ENCODE measurements around the gene TGFB1I1.
"Not testable (repeated sequence)": the region's sequence is repeated elsewhere in the genome, so short reads cannot be mapped to it uniquely, and the experiment has no call there.

TGFB1I1 gene

DNA sequence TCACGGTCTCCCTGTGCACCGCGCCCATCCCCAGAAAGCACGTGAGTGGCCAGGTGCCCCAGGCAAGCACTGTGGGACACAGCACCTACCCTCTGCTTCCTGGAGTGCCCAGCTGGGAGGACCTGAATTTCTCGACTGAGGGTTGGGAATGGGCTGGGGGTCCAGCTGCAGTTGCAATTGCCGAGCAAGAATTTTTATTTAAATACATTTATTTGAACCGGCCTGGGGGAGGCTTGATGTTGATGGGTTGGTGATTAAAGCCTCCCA is 17.3 kb downstream of the TGFB1I1 start:
- DNase-seq = no peak

DNA sequence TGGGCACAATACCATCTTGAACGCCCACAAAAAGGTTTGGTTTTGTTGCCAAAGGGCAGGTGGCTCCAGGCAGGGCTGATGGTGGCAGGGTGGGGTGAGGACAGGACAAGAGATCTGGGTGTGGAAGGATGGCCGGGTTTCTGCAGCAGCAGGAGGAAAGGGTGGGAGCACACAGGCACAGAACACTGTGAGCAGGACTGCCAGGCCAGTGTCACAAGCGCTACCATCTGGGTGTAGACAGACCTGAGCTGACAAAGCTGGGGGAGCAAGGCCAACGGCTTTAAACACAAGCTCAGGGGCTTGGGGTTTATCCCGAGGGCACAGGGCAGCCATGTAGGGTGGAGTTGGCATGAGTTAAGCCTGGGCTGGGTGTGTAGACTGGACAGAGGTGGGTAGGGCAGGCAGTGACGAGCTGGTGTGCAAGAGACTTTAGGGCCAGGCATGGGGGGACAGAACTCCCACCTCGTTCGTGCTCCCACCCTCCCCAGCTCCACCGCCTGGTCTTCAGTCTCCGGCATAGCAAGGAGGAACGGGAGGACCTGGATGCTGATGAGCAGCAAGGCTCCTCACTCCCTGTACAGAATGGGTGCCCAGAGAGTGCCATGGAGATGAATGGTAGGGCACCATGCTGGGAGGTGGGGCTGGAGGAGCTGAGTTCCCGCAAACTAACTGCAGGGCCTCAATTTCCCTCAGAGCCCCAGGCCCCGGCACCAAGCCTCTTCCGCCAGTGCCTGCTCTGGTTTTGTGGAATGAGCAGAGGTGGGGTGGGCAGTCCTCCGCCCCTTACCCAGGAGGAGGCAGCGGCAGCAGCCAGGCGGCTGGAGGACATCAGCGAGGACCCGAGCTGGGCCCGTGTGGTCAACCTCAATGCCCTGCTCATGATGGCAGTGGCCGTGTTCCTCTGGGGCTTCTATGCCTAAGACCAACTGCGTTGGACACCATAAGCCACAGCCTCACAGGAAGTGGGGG is 17.9 kb downstream of the TGFB1I1 start:
- DNase-seq = no peak

DNA sequence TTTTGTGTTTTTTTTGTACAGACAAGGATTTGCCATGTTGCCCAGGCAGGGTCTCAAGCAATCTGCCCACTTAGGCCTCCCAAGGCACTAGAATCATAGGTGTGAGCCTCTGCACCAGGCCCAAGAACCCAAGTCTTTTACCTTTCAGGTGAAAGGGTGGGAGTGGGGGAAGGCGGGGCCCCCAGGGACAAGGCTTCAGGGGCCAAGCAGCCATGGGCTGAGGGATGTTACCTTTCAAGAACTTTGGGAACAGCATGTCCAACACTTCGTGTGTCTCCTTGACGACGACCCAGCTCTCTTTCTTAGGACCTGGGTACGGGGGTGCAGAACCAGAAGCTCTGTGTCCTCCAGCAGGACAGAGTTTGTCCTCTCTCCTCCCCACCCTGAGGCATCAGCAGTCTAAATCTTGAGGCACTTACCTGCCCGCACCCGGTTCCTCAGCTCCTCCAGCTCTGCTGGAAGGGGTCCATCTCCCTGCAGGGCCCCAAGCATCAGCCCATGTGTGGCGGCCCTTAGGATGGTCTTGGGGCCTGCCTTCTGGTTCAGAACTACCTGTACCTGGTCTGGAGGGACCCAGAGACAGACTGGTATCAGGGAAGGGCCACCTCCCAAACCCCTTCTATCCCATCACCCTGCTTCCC is 19.9 kb downstream of the TGFB1I1 start:
- no peak for DNase-seq

DNA sequence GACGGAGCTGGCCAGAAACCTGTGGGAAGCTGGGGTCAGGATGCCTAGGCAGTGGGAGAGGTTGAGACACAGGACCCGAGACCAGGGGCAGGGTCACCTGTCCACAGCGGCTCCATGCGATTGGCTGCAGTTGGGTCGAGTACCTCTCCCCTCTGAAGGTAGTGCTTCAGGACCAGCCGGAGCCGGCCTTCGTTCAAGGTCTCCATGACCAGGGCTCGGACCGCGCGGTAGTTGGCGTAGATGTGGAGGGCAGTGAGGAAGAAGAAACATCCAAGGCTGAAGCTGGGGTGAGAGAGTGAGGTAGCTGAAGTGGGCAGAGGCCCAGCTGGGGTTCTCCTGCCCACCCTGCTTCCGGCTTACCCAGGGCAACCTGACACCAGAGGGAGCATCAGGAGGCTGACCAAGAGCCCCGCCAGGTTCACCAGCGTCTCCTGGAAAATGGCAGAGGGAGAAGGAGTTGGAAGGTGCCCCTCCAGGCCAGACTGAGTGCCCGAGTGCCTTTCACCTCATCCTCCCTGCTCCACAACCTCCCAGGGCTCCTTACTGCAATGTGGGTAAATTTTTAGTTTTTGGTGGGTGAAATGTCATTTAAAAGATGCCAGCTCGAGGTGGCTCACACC is 21.7 kb downstream of the TGFB1I1 start:
- no peak for DNase-seq

DNA sequence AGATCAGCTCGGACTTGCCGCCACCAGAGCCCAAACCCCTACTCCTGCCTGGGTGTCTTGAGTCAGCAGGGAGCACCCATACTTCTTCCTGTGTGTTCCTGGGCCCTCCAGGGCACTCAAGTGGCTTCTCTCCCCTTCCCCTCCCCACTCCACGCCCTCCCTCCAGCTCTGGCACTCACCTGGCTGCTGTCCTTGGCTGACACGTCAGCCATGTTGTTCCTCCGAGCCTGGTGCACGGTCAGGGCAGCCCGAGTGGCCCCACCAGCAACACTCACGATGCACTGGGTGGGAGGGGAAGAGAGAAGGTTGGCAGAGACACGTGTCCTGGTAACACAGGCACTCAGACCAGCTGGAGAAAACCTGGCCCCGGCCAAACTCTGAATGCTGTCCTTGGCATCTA is 24.7 kb downstream of the TGFB1I1 start:
- no peak for DNase-seq

DNA sequence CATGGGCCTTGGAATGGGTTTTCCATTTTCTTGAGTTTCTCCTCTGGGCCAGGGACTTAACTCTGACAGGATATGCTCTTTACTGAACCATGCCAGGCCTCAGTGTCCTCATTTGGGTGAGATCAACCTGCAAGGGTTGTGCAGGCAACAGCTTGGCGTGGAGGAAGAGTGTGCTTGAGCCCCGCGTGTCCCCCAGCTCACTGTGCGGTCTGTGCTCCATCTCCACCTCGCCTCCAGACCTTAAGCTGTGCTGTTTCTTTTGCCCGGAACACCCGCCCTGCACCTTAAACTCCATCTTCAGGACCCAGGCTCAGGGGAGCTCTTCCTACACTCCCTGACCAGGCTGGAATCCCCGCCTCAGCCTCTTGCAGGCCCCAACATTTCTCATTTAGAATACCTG is 26.5 kb downstream of the TGFB1I1 start:
- DNase-seq = no peak

DNA sequence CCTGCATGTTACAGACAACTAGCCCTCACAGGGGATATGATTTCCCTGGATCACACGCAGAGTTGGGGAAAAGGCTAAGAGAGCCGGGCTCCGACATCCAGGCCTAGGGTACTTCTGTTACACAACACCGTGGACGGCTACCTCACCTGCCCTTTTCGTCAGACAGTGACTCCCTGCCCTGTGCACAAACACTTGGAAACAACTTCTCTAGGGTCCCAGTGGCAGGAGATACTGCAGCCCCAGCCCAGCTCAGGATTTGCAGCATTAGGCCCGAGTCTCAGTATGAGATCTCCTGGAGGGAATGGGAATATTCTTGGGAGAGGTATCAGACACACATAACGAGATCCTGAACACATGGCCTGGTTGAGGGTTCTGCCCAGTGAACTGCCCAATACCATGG is 28.0 kb downstream of the TGFB1I1 start:
- no peak for DNase-seq

DNA sequence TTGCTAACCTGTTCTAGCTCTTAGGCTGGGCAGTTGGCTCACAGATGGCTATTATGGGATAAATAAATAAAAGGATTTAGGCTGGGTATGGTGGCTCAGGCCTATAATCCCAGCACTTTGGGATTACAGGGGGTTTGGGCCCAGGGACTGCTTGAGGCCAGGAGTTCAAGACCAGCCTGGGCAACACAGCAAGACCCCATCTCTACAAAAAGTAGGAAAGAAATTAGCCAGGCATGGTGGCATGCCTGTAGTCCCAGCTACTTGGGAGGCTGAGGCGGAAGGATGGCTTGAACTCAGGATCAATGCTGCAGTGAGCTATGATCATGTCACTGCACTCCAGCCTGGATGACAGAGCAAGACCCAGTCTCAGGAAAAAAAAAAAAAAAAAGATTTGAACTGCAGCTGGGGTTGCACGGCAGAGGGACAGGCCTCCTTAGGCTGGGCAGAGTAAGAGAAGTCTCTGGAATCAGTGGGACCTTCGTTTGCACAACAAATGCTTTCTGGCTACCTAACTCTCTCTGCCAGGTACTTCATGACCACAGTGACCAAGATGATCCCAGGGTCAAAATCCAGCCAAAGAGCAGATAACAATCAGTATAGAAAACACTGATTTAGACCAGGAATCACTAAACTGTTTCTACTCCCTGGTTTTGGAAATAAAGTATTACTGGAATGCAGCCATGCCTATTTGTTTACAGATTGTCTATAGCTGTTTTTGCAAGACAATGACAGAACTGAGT is 29.4 kb downstream of the TGFB1I1 start:
- DNase-seq = no peak

DNA sequence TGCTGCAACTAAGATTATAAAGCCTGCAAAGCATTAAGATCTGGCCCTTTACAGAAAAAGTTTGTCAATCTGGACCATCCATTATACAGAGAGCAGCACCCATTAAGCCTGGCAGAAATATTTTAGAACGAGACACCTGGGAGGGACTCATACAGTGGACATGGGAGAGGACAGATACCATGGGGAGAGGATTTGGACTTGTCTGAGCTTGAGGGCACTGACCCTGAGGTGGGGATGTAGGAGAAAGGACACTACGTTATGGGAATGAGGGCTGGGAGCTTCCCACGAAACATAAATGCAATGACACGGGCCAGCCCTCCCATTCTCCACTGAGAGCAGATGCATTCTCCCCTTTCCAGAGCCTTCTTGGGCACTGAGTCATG is 30.0 kb downstream of the TGFB1I1 start:
- no peak for DNase-seq

DNA sequence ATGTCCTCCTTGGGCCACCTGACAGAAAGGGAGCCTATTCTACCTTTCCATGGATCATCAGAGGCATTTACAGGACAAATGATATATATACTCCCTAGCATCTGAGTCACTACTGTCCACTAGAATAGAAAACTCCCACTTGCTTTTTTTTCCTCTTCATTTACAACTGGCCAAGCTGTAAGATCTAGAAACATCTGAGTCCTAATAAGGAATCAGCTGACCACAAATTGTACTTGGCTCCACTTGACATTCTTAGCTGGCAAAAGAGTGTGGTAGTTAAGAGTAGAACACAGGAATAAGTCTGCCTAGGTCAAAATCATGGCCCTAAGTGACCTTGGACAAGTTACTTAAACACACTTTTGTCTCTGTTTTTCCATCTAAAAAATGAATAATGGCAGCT is 31.0 kb downstream of the TGFB1I1 start:
- DNase-seq = peak; percentile 3

DNA sequence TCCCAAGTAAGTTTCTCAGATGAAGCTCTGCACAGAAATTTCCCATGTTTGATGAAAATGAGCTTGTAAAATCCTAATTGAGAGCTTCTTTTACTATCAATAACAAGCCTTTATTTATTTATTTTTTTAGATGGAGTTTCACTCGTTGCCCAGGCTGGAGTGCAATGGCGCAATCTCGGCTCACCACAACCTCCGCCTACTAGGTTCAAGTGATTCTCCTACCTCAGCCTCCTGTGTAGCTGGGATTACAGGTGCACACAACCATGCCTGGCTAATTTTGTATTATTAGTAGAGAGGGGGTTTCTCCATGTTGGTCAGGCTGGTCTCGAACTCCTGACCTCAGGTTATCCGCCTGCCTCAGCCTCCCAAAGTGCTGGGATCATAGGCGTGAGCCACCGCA is 31.6 kb downstream of the TGFB1I1 start:
- DNase-seq = not testable (repeated sequence)

DNA sequence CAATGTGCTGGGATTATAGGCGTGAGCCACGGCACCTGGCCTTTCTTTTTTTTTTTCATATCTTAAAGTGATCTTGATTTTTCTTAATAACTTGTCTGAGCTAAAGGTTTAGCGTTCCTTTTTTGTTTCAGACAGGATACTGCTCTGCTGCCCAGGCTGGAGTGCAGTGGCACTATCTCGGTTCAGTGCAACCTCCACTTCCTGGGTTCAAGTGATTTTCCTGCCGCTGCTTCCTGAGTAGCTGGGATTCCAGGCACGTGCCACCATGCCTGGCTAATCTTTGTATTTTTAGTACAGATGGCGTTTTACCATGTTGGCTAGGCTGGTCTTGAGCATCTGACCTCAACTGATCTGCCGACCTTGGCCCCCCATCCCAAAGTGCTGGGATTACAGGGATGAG is 32.2 kb downstream of the TGFB1I1 start:
- DNase-seq = no peak

DNA sequence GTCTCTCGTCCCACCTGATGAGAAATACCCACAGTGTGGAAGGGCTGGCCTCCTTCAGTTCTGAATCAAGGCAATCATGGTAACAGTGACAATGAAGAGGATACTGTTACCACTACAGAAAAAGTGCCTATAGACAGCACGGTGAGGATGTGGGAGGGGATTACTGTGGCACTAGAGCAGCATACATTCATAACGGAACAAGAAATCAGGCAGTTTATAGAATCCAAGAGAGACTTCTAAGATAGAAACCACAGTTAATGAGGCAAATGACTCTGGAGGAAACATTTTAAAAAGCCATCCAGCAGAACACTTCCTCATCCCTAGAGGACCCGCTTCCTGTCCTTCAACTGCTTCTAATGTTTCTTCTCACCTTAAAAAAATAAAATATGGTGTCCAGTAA is 33.5 kb downstream of the TGFB1I1 start:
- DNase-seq = no peak

DNA sequence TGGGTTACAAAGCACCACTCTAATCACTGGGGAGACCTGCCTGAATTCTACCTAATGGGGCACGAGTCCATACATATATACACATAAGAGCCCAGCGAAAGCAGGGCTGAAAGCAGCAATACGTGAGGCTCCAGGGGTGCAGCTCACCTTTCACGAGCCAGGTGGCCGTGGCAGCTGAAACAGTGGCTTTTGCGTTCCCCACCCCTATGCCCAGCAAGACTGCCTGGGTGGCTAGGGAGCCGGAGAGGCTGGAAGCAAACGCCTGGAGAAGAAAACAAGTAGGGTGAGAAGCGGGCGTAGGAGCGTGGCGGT is 35.6 kb downstream of the TGFB1I1 start:
- no peak for DNase-seq

DNA sequence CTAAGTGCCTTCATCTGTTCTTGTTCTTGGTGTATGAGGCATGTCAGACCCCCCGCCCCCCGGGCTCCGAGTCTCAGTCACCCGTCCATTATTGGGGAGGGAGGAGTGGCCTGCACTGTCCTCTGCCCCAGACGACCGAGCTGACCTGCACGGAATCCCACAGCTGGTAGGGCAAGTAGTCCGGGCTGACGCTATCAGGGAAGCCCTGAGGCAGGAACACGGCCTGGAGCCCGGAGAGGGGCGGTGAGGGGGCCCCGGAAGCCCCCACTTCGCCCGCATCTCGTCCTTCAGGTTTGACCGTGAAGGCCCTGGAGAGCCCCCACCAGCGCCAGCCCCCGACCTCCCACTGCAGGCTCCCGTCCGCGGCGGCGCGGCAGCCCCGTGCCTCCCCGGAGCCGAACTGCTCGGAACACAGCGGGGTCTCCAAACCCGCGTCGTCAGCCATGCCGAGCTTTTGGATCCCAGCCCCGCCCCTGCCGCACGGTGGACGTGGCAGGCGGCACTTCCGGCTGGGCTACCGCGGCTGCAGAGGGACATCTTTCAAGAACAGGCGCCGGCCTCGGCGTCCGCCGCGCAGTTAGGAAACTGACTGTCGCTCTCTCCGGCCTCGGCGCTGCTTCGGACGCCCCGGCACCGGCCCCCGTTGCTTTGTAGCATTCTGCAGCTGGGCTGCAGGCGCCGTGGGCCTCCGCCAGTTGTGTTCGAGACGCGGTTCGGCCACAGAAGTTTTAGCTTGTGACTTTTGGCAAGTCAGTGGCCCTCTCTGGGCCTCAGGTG is 36.2 kb downstream of the TGFB1I1 start, which contains the start of gene RUSF1:
Gene RUSF1, minus strand, starts transcription at position 463 of the 777 bp plus-strand sequence. Its CDS starts 18 bp downstream, at position 445.
- peak; percentile 80 for DNase-seq

DNA sequence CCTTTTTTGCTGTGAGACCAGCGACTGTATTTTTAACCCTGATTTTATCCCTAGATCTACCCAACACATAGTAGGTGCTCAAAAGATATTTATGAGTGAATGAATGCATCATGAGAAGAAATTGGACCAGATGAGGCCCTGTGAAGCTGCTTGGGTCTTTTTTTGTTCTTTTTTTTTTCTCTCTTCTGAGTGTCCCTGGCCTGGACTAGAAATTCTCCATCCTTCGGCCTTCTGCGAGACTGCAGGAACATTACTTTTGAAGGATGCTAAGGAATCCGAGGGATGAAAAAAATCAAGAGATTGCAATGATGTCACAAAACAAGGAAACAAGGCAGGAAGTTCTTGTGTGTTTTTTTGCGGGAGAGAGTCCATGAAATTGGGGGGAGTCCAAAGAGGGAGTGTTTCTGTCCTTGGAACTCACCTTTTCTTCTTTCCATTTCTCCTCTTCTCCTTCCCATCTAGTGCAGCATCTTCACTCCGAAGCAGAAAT is 36.8 kb downstream of the TGFB1I1 start:
- DNase-seq = peak; percentile 25

DNA sequence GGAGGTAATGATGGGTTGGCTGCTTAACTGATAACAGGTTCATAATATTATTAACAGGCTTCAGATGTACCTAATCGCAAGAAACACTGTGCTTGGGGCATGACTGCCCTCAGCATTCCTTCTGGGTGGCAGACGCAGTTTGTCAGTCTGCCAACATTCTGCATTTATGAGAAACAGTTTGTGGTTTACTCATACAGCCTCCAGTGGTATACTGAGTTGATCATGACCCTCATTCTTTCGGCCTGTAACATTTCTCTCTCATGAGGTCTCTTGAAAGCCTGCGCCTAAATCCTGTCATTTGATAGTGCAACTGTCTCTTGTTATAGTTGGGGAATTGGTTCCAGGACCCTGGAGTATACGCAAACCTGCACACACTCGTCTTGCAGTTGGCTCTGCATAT is 41.2 kb downstream of the TGFB1I1 start:
- DNase-seq = no peak

DNA sequence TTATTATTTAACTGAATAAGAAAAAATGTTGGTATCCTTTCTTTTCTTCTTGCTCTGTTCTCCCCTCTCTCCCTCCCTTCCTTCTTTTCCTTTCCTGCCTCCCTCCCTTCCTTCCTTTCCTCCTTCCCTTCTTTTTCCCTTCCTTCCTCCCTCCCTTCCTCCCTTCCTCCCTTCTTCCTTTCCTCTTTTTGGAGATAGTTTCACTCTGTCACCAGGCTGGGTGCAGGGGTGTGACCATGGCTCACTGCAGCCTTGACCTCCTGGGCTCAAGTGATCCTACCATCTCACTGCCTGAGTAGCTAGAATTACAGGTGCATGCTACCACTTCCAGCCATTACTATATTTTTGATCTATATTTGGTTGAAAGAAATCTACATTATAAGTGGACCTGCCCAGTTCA is 41.9 kb downstream of the TGFB1I1 start:
- no peak for DNase-seq

DNA sequence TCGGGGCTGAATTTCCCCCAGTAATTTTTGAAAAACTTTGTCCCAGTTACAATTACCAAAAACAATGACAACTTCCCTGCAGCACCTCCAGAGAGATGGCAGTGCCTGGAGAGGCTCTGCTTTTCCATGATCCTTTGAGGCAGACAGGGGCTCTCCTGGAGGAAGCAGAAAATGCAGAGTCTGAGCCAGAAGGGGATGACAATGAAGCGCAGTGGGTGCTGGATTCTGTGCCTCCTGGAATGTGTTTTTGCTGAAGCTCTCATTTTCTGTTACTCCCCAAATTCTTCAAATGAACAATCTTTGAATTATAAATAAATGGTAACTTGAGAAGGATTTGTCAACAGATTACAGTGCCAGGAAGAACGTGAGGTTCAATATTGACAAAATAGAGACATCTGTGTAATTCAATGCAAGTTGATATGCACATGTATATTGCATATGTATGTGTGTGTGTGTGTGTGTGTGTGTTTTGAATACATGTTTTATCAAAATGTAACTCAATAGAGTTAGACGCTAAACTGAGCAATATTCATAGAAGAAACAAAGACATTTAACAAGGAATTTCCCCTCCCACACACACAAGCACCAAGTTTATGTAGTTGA is 45.9 kb downstream of the TGFB1I1 start:
- DNase-seq = no peak

DNA sequence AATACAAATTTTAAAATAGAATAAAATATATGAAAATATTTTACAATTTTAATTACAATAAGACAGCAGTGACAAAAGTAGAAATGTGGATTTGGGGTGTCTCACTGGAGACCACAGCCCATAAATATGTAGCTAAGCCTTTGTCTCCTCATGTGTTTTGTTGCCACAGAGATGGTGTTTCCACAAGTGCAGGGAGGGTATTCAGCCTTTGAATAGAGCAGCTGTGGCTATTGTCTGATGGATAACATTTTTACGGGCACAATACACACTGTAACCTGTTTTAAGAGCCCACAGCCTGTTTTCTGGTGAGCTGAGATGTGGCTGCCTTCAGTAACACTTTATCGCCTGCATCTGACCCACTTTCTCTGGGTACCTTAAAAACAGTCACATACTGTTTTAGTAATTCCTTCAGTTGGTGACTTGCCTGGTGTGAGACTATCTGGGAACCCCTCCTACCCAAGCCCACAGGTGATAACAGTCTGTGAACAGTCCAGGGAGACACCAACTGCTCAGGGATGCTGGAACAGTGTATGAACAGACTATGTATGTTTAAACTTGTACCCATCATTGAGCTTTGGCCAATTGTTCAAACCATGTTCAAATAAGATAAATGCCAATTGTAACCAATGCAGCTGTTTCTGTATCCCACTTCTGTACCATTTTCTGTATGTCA is 47.9 kb downstream of the TGFB1I1 start:
- DNase-seq = no peak

DNA sequence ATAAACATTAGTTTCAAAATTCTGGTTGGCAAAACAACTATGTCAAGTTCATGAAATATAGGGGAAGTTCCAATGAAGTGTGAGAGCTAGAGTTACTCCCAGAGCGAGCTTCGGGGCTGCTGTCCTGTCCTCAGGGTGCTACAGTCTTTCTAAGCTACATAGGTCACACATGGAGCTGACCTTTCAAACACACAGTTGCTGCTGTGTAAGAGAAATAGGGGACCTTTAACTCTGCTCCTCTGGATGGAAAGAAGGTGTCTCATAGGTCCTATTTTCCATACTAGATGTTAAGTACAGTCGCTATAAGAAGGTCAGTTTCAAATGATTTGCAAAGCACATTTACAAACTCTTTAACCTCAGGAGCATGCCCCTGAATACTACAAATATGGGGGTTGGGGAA is 49.4 kb downstream of the TGFB1I1 start:
- DNase-seq = no peak

DNA sequence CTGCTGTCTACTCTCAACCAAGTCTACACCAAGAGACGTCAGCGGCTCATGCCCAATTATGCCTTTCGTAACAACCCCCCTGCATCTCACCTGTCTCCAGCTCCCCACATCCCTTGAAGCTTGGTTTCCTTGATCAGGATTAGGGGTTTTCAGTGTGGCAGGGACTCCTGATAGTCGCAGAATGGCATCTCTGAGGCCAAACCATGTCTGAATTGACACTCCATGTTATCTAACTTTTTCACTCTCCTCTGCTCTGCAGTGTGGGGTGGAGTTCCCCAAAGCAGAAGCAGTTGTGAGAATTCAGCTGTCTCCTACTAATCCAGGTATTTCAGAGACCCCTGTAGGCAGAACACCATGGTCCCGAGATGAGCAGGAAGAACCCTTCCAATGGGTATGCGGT is 50.1 kb downstream of the TGFB1I1 start:
- no peak for DNase-seq

Measured in DMS79 (cell line).